ENCODE results near the gene PPM1L. TPM values are rescaled to one million over a fixed set of nuclear protein-coding genes. Genes with fewer than 3 reads are reported as not detected.

The PPM1L gene
- total RNA-seq, 1 experiment from 2014 or later = 5.0 TPM

GRCh38 chr3:160857476-160858119, 101.6 kb downstream of the PPM1L start:
- Histone ChIP-seq H3K36me3 (ENCODE audit: low read depth) (no peaks in the 10 kb centered on the region), H3K79me2 (ENCODE audit: low read depth) (no peaks in the 10 kb centered on the region), H3K4me2 (no peak overlapping the region), H3K27me3 (ENCODE audit: insufficient read depth, low read depth) (no peaks in the 10 kb centered on the region), H3F3A (ENCODE audit: insufficient read depth, low read depth) (no peaks in the 10 kb centered on the region), H3K4me3 (no peak overlapping the region), H4K20me1 (ENCODE audit: insufficient read depth) (no peaks in the 10 kb centered on the region), H3K9me2 (ENCODE audit: insufficient read depth) (no peaks in the 10 kb centered on the region), H3K4me1 (replicated peaks; ENCODE audit: insufficient read depth) (no peaks in the 10 kb centered on the region), H3K9me3 (ENCODE audit: insufficient read depth, low read depth) (no peaks in the 10 kb centered on the region), H3K27ac (no peak overlapping the region), H2AFZ (no peak overlapping the region)
- ChIA-PET POLR2A (ENCODE audit: unreplicated experiment) (no interaction called here), CTCF (no interaction called here)
- TF ChIP-seq EZH2 (IDR thresholded peaks at IDR 0.05; ENCODE audit: low read depth) = no peak
- TF ChIP-seq, protein P1, sequence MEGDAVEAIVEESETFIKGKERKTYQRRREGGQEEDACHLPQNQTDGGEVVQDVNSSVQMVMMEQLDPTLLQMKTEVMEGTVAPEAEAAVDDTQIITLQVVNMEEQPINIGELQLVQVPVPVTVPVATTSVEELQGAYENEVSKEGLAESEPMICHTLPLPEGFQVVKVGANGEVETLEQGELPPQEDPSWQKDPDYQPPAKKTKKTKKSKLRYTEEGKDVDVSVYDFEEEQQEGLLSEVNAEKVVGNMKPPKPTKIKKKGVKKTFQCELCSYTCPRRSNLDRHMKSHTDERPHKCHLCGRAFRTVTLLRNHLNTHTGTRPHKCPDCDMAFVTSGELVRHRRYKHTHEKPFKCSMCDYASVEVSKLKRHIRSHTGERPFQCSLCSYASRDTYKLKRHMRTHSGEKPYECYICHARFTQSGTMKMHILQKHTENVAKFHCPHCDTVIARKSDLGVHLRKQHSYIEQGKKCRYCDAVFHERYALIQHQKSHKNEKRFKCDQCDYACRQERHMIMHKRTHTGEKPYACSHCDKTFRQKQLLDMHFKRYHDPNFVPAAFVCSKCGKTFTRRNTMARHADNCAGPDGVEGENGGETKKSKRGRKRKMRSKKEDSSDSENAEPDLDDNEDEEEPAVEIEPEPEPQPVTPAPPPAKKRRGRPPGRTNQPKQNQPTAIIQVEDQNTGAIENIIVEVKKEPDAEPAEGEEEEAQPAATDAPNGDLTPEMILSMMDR (conservative IDR thresholded peaks at IDR 0.05) = no peak
- no TSS peak for BruUV-seq (replicated peaks)
- no peak for DNase-seq
- intact Hi-C loops (cut with micrococcal nuclease; ENCODE audit: unreplicated experiment) = no loop called here

GRCh38 chr3:160860346-160860745, 104.3 kb downstream of the PPM1L start:
- DNase-seq = no peak
- H3K9me2 ChIP-seq (ENCODE audit: insufficient read depth) = no peaks in the 10 kb centered on the region
- no peak overlapping the region for H3K4me2 ChIP-seq
- H3K9me3 ChIP-seq (ENCODE audit: insufficient read depth, low read depth) = no peaks in the 10 kb centered on the region
- H3K36me3 ChIP-seq (ENCODE audit: low read depth) = no peaks in the 10 kb centered on the region
- H4K20me1 ChIP-seq (ENCODE audit: insufficient read depth) = no peaks in the 10 kb centered on the region
- no peaks in the 10 kb centered on the region for H3K4me1 ChIP-seq (replicated peaks; ENCODE audit: insufficient read depth)
- no peaks in the 10 kb centered on the region for H3K79me2 ChIP-seq (ENCODE audit: low read depth)
- H3K27ac ChIP-seq = no peak overlapping the region
- H3K4me3 ChIP-seq = no peak overlapping the region
- BruUV-seq (replicated peaks) = no TSS peak
- TF ChIP-seq, protein P1 (conservative IDR thresholded peaks at IDR 0.05) = no peak
- TF ChIP-seq EZH2 (IDR thresholded peaks at IDR 0.05; ENCODE audit: low read depth) = no peak
- ChIA-PET CTCF (no interaction called here), POLR2A (ENCODE audit: unreplicated experiment) (no interaction called here)
- H3F3A ChIP-seq (ENCODE audit: insufficient read depth, low read depth) = no peaks in the 10 kb centered on the region
- intact Hi-C loops (cut with micrococcal nuclease; ENCODE audit: unreplicated experiment) = no loop called here
- no peak overlapping the region for H2AFZ ChIP-seq
- H3K27me3 ChIP-seq (ENCODE audit: insufficient read depth, low read depth) = no peaks in the 10 kb centered on the region

GRCh38 chr3:160869825-160870224, 113.8 kb downstream of the PPM1L start:
- Histone ChIP-seq H4K20me1 (ENCODE audit: insufficient read depth) (no peaks in the 10 kb centered on the region), H3K9me3 (ENCODE audit: insufficient read depth, low read depth) (no peaks in the 10 kb centered on the region), H3F3A (ENCODE audit: insufficient read depth, low read depth) (peaks cover 5% of the 10 kb centered on the region; the same call in 1 of the 2 replicates), H3K27ac (no peak overlapping the region), H3K9me2 (ENCODE audit: insufficient read depth) (no peaks in the 10 kb centered on the region), H3K27me3 (ENCODE audit: insufficient read depth, low read depth) (no peaks in the 10 kb centered on the region), H3K4me1 (replicated peaks; ENCODE audit: insufficient read depth) (peaks cover 12% of the 10 kb centered on the region), H3K79me2 (ENCODE audit: low read depth) (no peaks in the 10 kb centered on the region), H3K36me3 (ENCODE audit: low read depth) (no peaks in the 10 kb centered on the region), H3K4me2 (peak overlapping the region; percentile 49), H3K4me3 (peak overlapping the region; percentile 24; the same call in 1 of the 2 replicates), H2AFZ (no peak overlapping the region)
- TF ChIP-seq, protein P1 (conservative IDR thresholded peaks at IDR 0.05) = no peak
- TF ChIP-seq EZH2 (IDR thresholded peaks at IDR 0.05; ENCODE audit: low read depth) = no peak
- ChIA-PET POLR2A (ENCODE audit: unreplicated experiment) (no interaction called here), CTCF (interaction anchor here (0.6 kb wide), 1 partner anchor 1699 kb away, joined by 4 read pairs; no protein-coding TSS in a partner anchor)
- BruUV-seq (replicated peaks) = no TSS peak
- intact Hi-C loops (cut with micrococcal nuclease; ENCODE audit: unreplicated experiment) = loop anchor here (1.0 kb wide), 1 partner anchor 115 kb away; no protein-coding TSS in a partner anchor
- peak; percentile 73 to 85 for DNase-seq

Data from PC-9 (cell line).